Thoracic aorta (tissue), 2 donors: Measurements from ENCODE around the gene RELA. TPM values are rescaled to one million over a fixed set of nuclear protein-coding genes. Genes with fewer than 3 reads are reported as not detected.

Experiments used
- ATAC-seq: fragments of 150-250 bp; one replicate; pipeline ENCODE4 v1.8.0; 2017; ENCODE audit warnings: low read depth; ENCODE audit not compliant: insufficient number of reproducible peaks, low FRiP score
- DNase-seq: peaks from one replicate; pipeline ENCODE4 v3.0.0-alpha.2; 2020; ENCODE audit warnings: low spot score
- H3K27ac ChIP-seq, 2 donors: fragments of 200-600 bp; sonication (generic); 1 replicate in 1 of 2; 2 replicates in 1 of 2; pipeline ENCODE4 v1.5.1; 2016; ENCODE audit warnings: mild to moderate bottlenecking in 2 of 2, moderate library complexity in 2 of 2
- H3K27me3 ChIP-seq: fragments of 200-600 bp; sonication (generic); replicated peaks from 2 replicates; pipeline ENCODE4 v1.6.0; 2016; ENCODE audit warnings: mild to moderate bottlenecking; ENCODE audit not compliant: insufficient read depth
- H3K36me3 ChIP-seq: fragments of 200-600 bp; sonication (generic); one replicate; pipeline ENCODE4 v1.5.1; 2016
- H3K4me1 ChIP-seq, 2 donors: fragments of 200-600 bp; sonication (generic); 1 replicate in 1 of 2; 2 replicates in 1 of 2; pipeline versions ENCODE4 v1.5.1 to v1.6.0; 2016; ENCODE audit warnings: low read depth in 2 of 2, mild to moderate bottlenecking in 1 of 2; ENCODE audit not compliant: control insufficient read depth in 1 of 2
- H3K4me3 ChIP-seq: fragments of 200-600 bp; sonication (generic); 2 replicates; pipeline ENCODE4 v1.5.1; 2016; ENCODE audit warnings: mild to moderate bottlenecking
- H3K9me3 ChIP-seq: fragments of 200-600 bp; sonication (generic); 2 replicates; pipeline ENCODE4 v1.5.1; 2016
- CTCF ChIP-seq: fragments of 200-600 bp; sonication (generic); IDR thresholded peaks from one replicate; pipeline ENCODE4 v1.5.1; 2019; ENCODE audit warnings: antibody characterized with exemption
- total RNA-seq, 2 donors: library from RNA; depleted of rRNA; stranded (reverse); fragments of >200 nt; gene quantifications; one replicate each; pipeline versions ENCODE4 v1.1.0 to v1.2.3, GENCODE V29; 2016

RELA gene
- total RNA-seq, 2 donors from 2014 or later, result 81.5 to 84.4 TPM

- no peaks in the 10 kb centered on the region for H3K9me3 ChIP-seq
- no peak for TF ChIP-seq CTCF
- peaks cover 17% of the 10 kb centered on the region for H3K36me3 ChIP-seq
- DNase-seq, result no peak
- peak overlapping the region; percentile 73 for H3K4me3 ChIP-seq
- no peak for ATAC-seq
- H3K27me3 ChIP-seq, result no peaks in the 10 kb centered on the region
- H3K4me1 ChIP-seq, result peaks cover 17 to 55% of the 10 kb centered on the region in 2 donors
- H3K27ac ChIP-seq, result peak overlapping the region in 1 of 2 donors; percentile 30
Observed at GRCh38 chr11:65610404-65610803, 52.3 kb downstream of the RELA start.

- Histone ChIP-seq H3K9me3 (no peaks in the 10 kb centered on the region), H3K4me3 (no peak overlapping the region), H3K36me3 (peaks cover 24% of the 10 kb centered on the region), H3K27me3 (no peaks in the 10 kb centered on the region), H3K4me1 (peaks cover 17 to 55% of the 10 kb centered on the region in 2 donors), H3K27ac (no peak overlapping the region)
- no peak for ATAC-seq
- DNase-seq, result no peak
- TF ChIP-seq CTCF, result no peak
Observed at GRCh38 chr11:65609665-65610064, 53.1 kb downstream of the RELA start.

GRCh38 chr11:65609229-65609628 is 53.5 kb downstream of the RELA start:
- Histone ChIP-seq H3K4me1 (peaks cover 17 to 55% of the 10 kb centered on the region in 2 donors), H3K27ac (no peak overlapping the region), H3K27me3 (no peaks in the 10 kb centered on the region), H3K9me3 (no peaks in the 10 kb centered on the region), H3K36me3 (peaks cover 29% of the 10 kb centered on the region), H3K4me3 (no peak overlapping the region)
- DNase-seq (no peak), ATAC-seq (no peak)
- no peak for TF ChIP-seq CTCF

- peaks cover 11 to 49% of the 10 kb centered on the region in 2 donors for H3K4me1 ChIP-seq
- peak overlapping the region; percentile 44 for H3K4me3 ChIP-seq
- no peaks in the 10 kb centered on the region for H3K27me3 ChIP-seq
- DNase-seq (no peak), ATAC-seq (no peak)
- H3K27ac ChIP-seq, result peak overlapping the region; percentile 5 to 64
- H3K36me3 ChIP-seq, result peaks cover 43% of the 10 kb centered on the region
- no peaks in the 10 kb centered on the region for H3K9me3 ChIP-seq
- TF ChIP-seq CTCF, result no peak
Observed at GRCh38 chr11:65607614-65608426, 54.9 kb downstream of the RELA start.

GRCh38 chr11:65606876-65607613 is 55.7 kb downstream of the RELA start:
- peak overlapping the region; percentile 44 for H3K4me3 ChIP-seq
- DNase-seq (peak; percentile 85), ATAC-seq (peak; percentile 71)
- no peak for TF ChIP-seq CTCF
- H3K9me3 ChIP-seq, result no peaks in the 10 kb centered on the region
- H3K36me3 ChIP-seq, result peaks cover 44% of the 10 kb centered on the region
- peaks cover 4 to 42% of the 10 kb centered on the region in 2 donors for H3K4me1 ChIP-seq
- H3K27me3 ChIP-seq, result no peaks in the 10 kb centered on the region
- peak overlapping the region; percentile 69 to 83 for H3K27ac ChIP-seq
